ENCODE measurements around the gene THUMPD2.
"Not testable (repeated sequence)": the region's sequence is repeated elsewhere in the genome, so short reads cannot be mapped to it uniquely, and the experiment has no call there.

The THUMPD2 gene

GRCh38 chr2:39757156-39757555 lies 21.9 kb downstream of the THUMPD2 start:
- no peak for DNase-seq (ENCODE audit: low read depth, low spot score)

- no peak for DNase-seq (ENCODE audit: low read depth, low spot score)
Measured at GRCh38 chr2:39755466-39755865, 23.6 kb downstream of the THUMPD2 start.

GRCh38 chr2:39743269-39743776 lies 35.7 kb downstream of the THUMPD2 start:
- DNase-seq (ENCODE audit: low read depth, low spot score) = no peak

GRCh38 chr2:39741871-39742270 lies 37.2 kb downstream of the THUMPD2 start:
- DNase-seq (ENCODE audit: low read depth, low spot score) = no peak

GRCh38 chr2:39739386-39739785 lies 39.7 kb downstream of the THUMPD2 start:
- no peak for DNase-seq (ENCODE audit: low read depth, low spot score)

- no peak for DNase-seq (ENCODE audit: low read depth, low spot score)
Measured at GRCh38 chr2:39738936-39739335, 40.1 kb downstream of the THUMPD2 start.

GRCh38 chr2:39737661-39738060 lies 41.4 kb downstream of the THUMPD2 start:
- DNase-seq (ENCODE audit: low read depth, low spot score) = peak; percentile 53

- DNase-seq (ENCODE audit: low read depth, low spot score) = no peak
Measured at GRCh38 chr2:39736640-39737039, 42.4 kb downstream of the THUMPD2 start.

- no peak for DNase-seq (ENCODE audit: low read depth, low spot score)
Measured at GRCh38 chr2:39735648-39736047, 43.4 kb downstream of the THUMPD2 start.

- DNase-seq (ENCODE audit: low read depth, low spot score) = no peak
Measured at GRCh38 chr2:39734445-39734844, 44.6 kb downstream of the THUMPD2 start.

- no peak for DNase-seq (ENCODE audit: low read depth, low spot score)
Measured at GRCh38 chr2:39733070-39733674, 45.9 kb downstream of the THUMPD2 start.

GRCh38 chr2:39732482-39732881 lies 46.6 kb downstream of the THUMPD2 start:
- no peak for DNase-seq (ENCODE audit: low read depth, low spot score)

- no peak for DNase-seq (ENCODE audit: low read depth, low spot score)
Measured at GRCh38 chr2:39731546-39731945, 47.5 kb downstream of the THUMPD2 start.

- no peak for DNase-seq (ENCODE audit: low read depth, low spot score)
Measured at GRCh38 chr2:39730685-39731302, 48.3 kb downstream of the THUMPD2 start.

- DNase-seq (ENCODE audit: low read depth, low spot score) = no peak
Measured at GRCh38 chr2:39730276-39730675, 48.8 kb downstream of the THUMPD2 start.

- DNase-seq (ENCODE audit: low read depth, low spot score) = peak; percentile 34
Measured at GRCh38 chr2:39728941-39729351, 50.1 kb downstream of the THUMPD2 start.

- DNase-seq (ENCODE audit: low read depth, low spot score) = not testable (repeated sequence)
Measured at GRCh38 chr2:39728085-39728484, 51.0 kb downstream of the THUMPD2 start.

GRCh38 chr2:39725401-39725800 lies 53.7 kb downstream of the THUMPD2 start:
- no peak for DNase-seq (ENCODE audit: low read depth, low spot score)

GRCh38 chr2:39724828-39725144 lies 54.3 kb downstream of the THUMPD2 start:
- no peak for DNase-seq (ENCODE audit: low read depth, low spot score)

GRCh38 chr2:39723946-39724827 lies 54.9 kb downstream of the THUMPD2 start:
- peak; percentile 7 for DNase-seq (ENCODE audit: low read depth, low spot score)

GRCh38 chr2:39723497-39723896 lies 55.6 kb downstream of the THUMPD2 start:
- no peak for DNase-seq (ENCODE audit: low read depth, low spot score)

- no peak for DNase-seq (ENCODE audit: low read depth, low spot score)
Measured at GRCh38 chr2:39720970-39721369, 58.1 kb downstream of the THUMPD2 start.

GRCh38 chr2:39719317-39719716 lies 59.7 kb downstream of the THUMPD2 start:
- no peak for DNase-seq (ENCODE audit: low read depth, low spot score)
